PFSK-1 (cell line): Measurements from ENCODE around the gene GARIN5A.

ENCODE experiments used
- POLR2AphosphoS5 ChIP-seq: IDR thresholded peaks from 2 replicates; pipeline ENCODE4 v1.6.1; 2012; ENCODE audit warnings: low read depth, mild to moderate bottlenecking, control low read depth, low read length, moderate library complexity
- SIN3A ChIP-seq: IDR thresholded peaks from 2 replicates; pipeline ENCODE4 v1.6.1; 2012; ENCODE audit warnings: mild to moderate bottlenecking, low read length, moderate library complexity, borderline replicate concordance; ENCODE audit not compliant: insufficient read depth
- TAF1 ChIP-seq: IDR thresholded peaks from 2 replicates; pipeline ENCODE4 v1.6.1; 2012; ENCODE audit warnings: low read length, control low read depth, borderline replicate concordance; ENCODE audit not compliant: insufficient read depth
- TF ChIP-seq, protein P1 (sequence below), 2 experiments: IDR thresholded peaks; 2 replicates each; pipeline versions ENCODE4 v1.6.1 to v1.8.0; 2011 to 2012; ENCODE audit warnings: low read depth in 2 of 2, low read length in 2 of 2, control low read depth in 1 of 2, inconsistent platforms in 1 of 2, mild to moderate bottlenecking in 1 of 2, moderate library complexity in 1 of 2; ENCODE audit not compliant: insufficient read depth in 1 of 2

DNA sequence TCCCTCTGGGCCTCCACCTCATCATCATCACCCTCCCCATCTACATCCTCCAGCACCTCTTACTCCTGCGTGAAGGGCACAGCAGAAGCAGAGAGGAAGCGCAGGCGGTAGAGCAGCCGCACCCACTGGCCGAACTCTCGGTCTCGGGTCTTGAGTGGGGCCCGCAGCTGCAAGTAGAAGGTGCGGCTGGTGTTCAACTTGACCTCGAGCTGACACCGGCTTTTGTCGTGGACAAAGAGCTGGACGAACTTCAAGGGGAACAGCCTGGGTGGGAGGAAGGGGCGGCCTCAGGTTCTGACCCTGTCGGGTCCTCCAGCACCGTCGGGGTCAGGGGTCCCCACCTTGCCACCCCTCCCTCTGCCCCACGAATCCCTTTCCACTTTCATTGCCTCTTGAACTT, 9.1 kb downstream of the GARIN5A start:
- TF ChIP-seq SIN3A (no peak), POLR2AphosphoS5 (no peak), TAF1 (no peak)
- TF ChIP-seq, protein P1, sequence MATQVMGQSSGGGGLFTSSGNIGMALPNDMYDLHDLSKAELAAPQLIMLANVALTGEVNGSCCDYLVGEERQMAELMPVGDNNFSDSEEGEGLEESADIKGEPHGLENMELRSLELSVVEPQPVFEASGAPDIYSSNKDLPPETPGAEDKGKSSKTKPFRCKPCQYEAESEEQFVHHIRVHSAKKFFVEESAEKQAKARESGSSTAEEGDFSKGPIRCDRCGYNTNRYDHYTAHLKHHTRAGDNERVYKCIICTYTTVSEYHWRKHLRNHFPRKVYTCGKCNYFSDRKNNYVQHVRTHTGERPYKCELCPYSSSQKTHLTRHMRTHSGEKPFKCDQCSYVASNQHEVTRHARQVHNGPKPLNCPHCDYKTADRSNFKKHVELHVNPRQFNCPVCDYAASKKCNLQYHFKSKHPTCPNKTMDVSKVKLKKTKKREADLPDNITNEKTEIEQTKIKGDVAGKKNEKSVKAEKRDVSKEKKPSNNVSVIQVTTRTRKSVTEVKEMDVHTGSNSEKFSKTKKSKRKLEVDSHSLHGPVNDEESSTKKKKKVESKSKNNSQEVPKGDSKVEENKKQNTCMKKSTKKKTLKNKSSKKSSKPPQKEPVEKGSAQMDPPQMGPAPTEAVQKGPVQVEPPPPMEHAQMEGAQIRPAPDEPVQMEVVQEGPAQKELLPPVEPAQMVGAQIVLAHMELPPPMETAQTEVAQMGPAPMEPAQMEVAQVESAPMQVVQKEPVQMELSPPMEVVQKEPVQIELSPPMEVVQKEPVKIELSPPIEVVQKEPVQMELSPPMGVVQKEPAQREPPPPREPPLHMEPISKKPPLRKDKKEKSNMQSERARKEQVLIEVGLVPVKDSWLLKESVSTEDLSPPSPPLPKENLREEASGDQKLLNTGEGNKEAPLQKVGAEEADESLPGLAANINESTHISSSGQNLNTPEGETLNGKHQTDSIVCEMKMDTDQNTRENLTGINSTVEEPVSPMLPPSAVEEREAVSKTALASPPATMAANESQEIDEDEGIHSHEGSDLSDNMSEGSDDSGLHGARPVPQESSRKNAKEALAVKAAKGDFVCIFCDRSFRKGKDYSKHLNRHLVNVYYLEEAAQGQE (IDR thresholded peaks at IDR 0.05; ENCODE audit: insufficient read depth in 1 of 2, low read depth in 2 of 2, low read length in 2 of 2) = no peak
